Endodermal cell (in vitro differentiated cells): ENCODE results near the gene MTLN. TPM values are rescaled to one million over a fixed set of nuclear protein-coding genes. Genes with fewer than 3 reads are reported as not detected.

Experiments
- DNase-seq: peaks from one replicate; pipeline ENCODE4 v3.0.0-alpha.2; 2017
- H3K27ac ChIP-seq: 2 replicates; pipeline ENCODE4 v1.5.1; 2013; ENCODE audit warnings: mild to moderate bottlenecking, low read depth, low read length, moderate library complexity
- H3K27me3 ChIP-seq: 2 replicates; pipeline ENCODE4 v1.6.1; 2013; ENCODE audit warnings: mild to moderate bottlenecking, low read length, moderate library complexity; ENCODE audit not compliant: insufficient read depth, control insufficient read depth, poor library complexity, severe bottlenecking
- H3K36me3 ChIP-seq: 2 replicates; pipeline ENCODE4 v1.7.0; 2013; ENCODE audit warnings: mild to moderate bottlenecking, low read length, moderate library complexity; ENCODE audit not compliant: control insufficient read depth, insufficient read depth
- H3K4me1 ChIP-seq: one replicate; pipeline ENCODE4 v1.7.0; 2013; ENCODE audit warnings: low read length; ENCODE audit not compliant: control insufficient read depth, insufficient read depth
- H3K4me3 ChIP-seq: 2 replicates; pipeline ENCODE4 v1.5.1; 2013; ENCODE audit warnings: mild to moderate bottlenecking, low read length, moderate library complexity
- H3K9ac ChIP-seq: 2 replicates; pipeline ENCODE4 v1.6.1; 2013; ENCODE audit warnings: mild to moderate bottlenecking, low read length, moderate library complexity; ENCODE audit not compliant: poor library complexity, severe bottlenecking; ENCODE audit errors: extremely low read depth
- H3K9me3 ChIP-seq: 2 replicates; pipeline ENCODE4 v1.6.1; 2013; ENCODE audit warnings: mild to moderate bottlenecking, low read length, moderate library complexity; ENCODE audit not compliant: control insufficient read depth
- H3K27ac Mint-ChIP-seq: 2 replicates; pipeline ENCODE4 v1.8.0; 2020; ENCODE audit warnings: mixed read lengths
- H3K27me3 Mint-ChIP-seq: 2 replicates; pipeline ENCODE4 v1.8.0; 2021; ENCODE audit warnings: mild to moderate bottlenecking, mixed read lengths; ENCODE audit not compliant: insufficient read depth
- H3K36me3 Mint-ChIP-seq: 2 replicates; pipeline ENCODE4 v1.8.0; 2020; ENCODE audit warnings: low read depth, mixed read lengths
- H3K4me1 Mint-ChIP-seq: 2 replicates; pipeline ENCODE4 v1.8.0; 2020; ENCODE audit warnings: mixed read lengths
- H3K4me3 Mint-ChIP-seq: 2 replicates; pipeline ENCODE4 v1.8.0; 2020; ENCODE audit warnings: mild to moderate bottlenecking, moderate library complexity, mixed read lengths
- H3K9me3 Mint-ChIP-seq: 2 replicates; pipeline ENCODE4 v1.8.0; 2020; ENCODE audit warnings: mild to moderate bottlenecking, mixed read lengths
- WGBS, 2 experiments: methylation state at CpG; one replicate each; pipeline versions ENCODE4 v1.1.5 to v1.1.7; 2013; ENCODE audit warnings: missing lambda C conversion rate in 2 of 2, mixed read lengths in 1 of 2; ENCODE audit not compliant: insufficient coverage in 1 of 2, insufficient read length in 1 of 2; 5-methylcytosine and 5-hydroxymethylcytosine counted together
- total RNA-seq, 2 donors: library from RNA; stranded (reverse); fragmentation: NEBNext Ultra II Directional in 1 of 2; extraction: Animal tissue kit (Norgen Biotek cat#: 25700) in 1 of 2; gene quantifications; 2 replicates in 1 of 2; 3 replicates in 1 of 2; pipeline ENCODE4 v1.2.1, GENCODE V29; 2021
- TF ChIP-seq, protein P1 (sequence below): fragments of 200-600 bp; sonication (generic); conservative IDR thresholded peaks from 2 replicates; pipeline ENCODE4 v1.5.0; 2021; ENCODE audit warnings: antibody characterized with exemption, mild to moderate bottlenecking

Gene MTLN
- total RNA-seq, 2 donors from 2014 or later = 11.5 to 35.5 TPM

DNA sequence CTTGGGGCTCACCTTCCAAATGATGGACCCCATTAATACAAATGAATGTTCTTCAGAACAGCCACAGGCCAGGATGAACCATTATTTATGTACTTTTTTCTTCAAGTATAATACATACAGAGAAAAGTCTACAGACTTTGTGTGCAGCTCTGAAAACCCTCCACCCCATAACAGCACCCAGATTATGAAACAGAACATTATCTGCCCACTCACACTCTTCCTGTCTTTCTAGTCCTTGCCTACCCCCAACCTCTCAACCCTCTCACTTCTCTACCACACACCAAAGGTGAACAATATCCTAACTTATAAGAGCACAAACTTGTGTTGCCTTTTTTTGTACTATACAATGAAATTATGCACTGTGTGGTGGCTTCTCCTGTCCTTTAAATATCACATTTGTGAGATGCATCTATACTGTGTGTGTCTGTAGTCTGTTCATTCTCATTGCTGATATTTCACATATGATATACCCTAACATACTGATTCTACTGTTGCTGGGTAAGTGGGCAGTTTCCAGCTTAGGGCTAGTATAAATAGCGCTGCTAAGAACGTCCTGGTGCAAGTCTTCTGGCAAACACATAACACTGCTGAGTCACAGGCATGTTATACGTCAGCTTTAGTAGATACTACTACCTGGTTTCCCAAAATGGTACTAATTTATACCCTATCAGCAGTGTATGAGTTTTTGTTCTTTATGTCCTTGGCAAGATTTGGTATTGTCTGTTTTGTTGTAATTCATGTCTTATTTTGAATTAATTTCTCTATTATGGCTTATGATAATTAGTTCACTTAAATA is 6.5 kb downstream of the MTLN start:
- Mint-ChIP-seq H3K4me3 (peak overlapping the region; percentile 86), H3K27ac (no peak overlapping the region), H3K4me1 (peaks cover 4% of the 10 kb centered on the region), H3K9me3 (no peaks in the 10 kb centered on the region), H3K27me3 (peaks cover 4% of the 10 kb centered on the region), H3K36me3 (peaks cover 3% of the 10 kb centered on the region)
- Histone ChIP-seq H3K9ac (no peak overlapping the region), H3K9me3 (no peaks in the 10 kb centered on the region), H3K27ac (no peak overlapping the region), H3K4me3 (peak overlapping the region; percentile 97), H3K27me3 (no peaks in the 10 kb centered on the region), H3K36me3 (peaks cover 18% of the 10 kb centered on the region), H3K4me1 (no peaks in the 10 kb centered on the region)
- TF ChIP-seq, protein P1, sequence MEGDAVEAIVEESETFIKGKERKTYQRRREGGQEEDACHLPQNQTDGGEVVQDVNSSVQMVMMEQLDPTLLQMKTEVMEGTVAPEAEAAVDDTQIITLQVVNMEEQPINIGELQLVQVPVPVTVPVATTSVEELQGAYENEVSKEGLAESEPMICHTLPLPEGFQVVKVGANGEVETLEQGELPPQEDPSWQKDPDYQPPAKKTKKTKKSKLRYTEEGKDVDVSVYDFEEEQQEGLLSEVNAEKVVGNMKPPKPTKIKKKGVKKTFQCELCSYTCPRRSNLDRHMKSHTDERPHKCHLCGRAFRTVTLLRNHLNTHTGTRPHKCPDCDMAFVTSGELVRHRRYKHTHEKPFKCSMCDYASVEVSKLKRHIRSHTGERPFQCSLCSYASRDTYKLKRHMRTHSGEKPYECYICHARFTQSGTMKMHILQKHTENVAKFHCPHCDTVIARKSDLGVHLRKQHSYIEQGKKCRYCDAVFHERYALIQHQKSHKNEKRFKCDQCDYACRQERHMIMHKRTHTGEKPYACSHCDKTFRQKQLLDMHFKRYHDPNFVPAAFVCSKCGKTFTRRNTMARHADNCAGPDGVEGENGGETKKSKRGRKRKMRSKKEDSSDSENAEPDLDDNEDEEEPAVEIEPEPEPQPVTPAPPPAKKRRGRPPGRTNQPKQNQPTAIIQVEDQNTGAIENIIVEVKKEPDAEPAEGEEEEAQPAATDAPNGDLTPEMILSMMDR = no peak
- no peak for DNase-seq
- 86% methylated on average over 3 of the region's 3 CpGs; no CpG with 5 or more reads in 1 of the 2 experiments for WGBS, 2 experiments

DNA sequence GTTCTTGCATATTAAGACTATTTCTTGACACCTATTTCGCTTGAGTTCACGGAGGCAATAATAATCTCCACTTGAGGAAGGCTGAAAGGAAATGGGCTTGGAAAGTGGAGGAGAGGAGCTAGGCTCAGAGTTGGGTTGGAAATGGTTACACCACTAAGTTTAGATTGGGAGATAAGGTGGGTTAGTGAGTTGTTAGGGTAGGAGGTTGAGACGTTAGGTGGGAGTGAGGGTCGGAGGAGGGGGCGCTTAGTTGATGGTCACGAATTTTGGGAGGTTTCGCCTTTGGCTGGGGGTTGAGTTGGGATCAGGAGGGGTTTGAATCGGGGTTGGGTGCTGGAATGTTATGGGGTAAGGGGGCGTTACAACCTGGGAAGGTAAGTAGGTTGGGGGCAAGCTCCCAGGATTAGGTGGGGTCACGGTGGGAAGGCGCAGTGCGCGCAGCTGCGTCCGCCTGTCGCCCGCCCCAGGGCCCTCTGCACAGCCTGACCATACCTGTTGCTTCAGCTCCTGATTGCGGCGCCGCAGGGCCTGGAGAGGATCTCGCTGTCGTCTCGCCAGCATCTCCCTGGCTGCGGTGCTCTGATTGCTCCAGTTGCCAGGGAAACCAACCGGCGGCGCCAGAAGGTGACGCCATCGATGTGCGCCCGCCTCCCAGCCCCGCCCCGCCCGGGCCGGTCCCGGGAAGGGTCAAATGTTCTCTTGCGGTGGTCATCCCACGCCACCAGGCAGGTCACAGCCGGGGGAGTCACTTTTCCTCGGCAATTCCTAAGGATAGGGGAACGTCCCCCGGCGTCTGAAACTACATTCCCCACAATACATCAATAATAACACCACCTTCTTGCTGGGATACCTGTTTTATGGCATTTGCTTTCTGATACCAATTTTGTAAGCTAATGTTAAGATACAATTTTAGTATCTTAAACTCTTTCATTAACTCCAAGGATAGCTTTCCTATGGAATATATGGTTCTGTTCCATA is 7.7 kb downstream of the MTLN start, which contains the start of gene NPHP1:
Gene NPHP1, minus strand, starts transcription at position 606 of the 978 bp plus-strand sequence. Its CDS starts 45 bp downstream, at position 561.
- H3K27ac ChIP-seq = no peak within 1 kb of the TSS
- peak; percentile 96 for DNase-seq
- Mint-ChIP-seq H3K4me3 (peak within 1 kb of the TSS; percentile 86), H3K27me3 (peaks cover 4% of the 10 kb centered on the region), H3K36me3 (no peaks in the 10 kb centered on the region), H3K27ac (peak within 1 kb of the TSS; percentile 88), H3K9me3 (no peaks in the 10 kb centered on the region), H3K4me1 (peaks cover 4% of the 10 kb centered on the region)
- peaks cover 9% of the 10 kb centered on the region for H3K36me3 ChIP-seq
- peak within 1 kb of the TSS; percentile 87 for H3K9ac ChIP-seq
- no peaks in the 10 kb centered on the region for H3K9me3 ChIP-seq
- peak within 1 kb of the TSS; percentile 97 for H3K4me3 ChIP-seq
- H3K4me1 ChIP-seq = no peaks in the 10 kb centered on the region
- TF ChIP-seq, protein P1 = peak; percentile 8
- WGBS, 2 experiments = 0 to 5% methylated on average over 8 to 43 of the region's 43 CpGs
- H3K27me3 ChIP-seq = no peaks in the 10 kb centered on the region

DNA sequence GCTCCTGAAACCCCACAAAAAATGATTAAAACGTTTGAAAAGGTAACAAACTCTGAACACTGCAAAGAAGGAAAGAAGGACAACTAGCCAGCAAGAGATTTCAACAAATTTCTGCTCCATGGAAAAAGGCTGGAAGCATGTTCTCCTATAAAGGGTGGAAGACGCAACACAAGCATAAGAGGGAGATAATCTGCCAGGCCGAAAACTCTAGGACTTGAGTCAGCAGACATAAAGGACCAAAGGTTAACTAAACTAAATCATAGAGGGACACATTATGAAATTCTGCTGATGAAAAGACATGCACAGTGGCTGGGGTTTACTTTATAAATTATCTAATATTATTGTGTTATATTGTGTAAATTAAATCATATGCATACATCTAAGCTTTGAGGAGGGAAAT is 14.3 kb downstream of the MTLN start:
- Mint-ChIP-seq H3K27me3 (peaks cover 6% of the 10 kb centered on the region), H3K9me3 (peaks cover 2% of the 10 kb centered on the region), H3K4me3 (no peak overlapping the region), H3K36me3 (peaks cover 3% of the 10 kb centered on the region), H3K4me1 (no peaks in the 10 kb centered on the region), H3K27ac (no peak overlapping the region)
- H3K27me3 ChIP-seq = no peaks in the 10 kb centered on the region
- H3K4me1 ChIP-seq = no peaks in the 10 kb centered on the region
- no peaks in the 10 kb centered on the region for H3K9me3 ChIP-seq
- TF ChIP-seq, protein P1 = no peak
- no peak overlapping the region for H3K27ac ChIP-seq
- WGBS, 2 experiments = 79 to 86% methylated on average over 2 to 3 of the region's 3 CpGs
- H3K9ac ChIP-seq = no peak overlapping the region
- no peak overlapping the region for H3K4me3 ChIP-seq
- DNase-seq = no peak
- no peaks in the 10 kb centered on the region for H3K36me3 ChIP-seq
